Suppressor macrophage treated with lipopolysaccharide for 4 hours (primary cell): ENCODE results near the gene ABHD6.
"Not testable (repeated sequence)": the region's sequence is repeated elsewhere in the genome, so short reads cannot be mapped to it uniquely, and the experiment has no call there.

Experiments
- DNase-seq: peaks from one replicate; pipeline ENCODE4 v3.0.0-alpha.2; 2020

ABHD6 gene, protein sequence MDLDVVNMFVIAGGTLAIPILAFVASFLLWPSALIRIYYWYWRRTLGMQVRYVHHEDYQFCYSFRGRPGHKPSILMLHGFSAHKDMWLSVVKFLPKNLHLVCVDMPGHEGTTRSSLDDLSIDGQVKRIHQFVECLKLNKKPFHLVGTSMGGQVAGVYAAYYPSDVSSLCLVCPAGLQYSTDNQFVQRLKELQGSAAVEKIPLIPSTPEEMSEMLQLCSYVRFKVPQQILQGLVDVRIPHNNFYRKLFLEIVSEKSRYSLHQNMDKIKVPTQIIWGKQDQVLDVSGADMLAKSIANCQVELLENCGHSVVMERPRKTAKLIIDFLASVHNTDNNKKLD

DNA sequence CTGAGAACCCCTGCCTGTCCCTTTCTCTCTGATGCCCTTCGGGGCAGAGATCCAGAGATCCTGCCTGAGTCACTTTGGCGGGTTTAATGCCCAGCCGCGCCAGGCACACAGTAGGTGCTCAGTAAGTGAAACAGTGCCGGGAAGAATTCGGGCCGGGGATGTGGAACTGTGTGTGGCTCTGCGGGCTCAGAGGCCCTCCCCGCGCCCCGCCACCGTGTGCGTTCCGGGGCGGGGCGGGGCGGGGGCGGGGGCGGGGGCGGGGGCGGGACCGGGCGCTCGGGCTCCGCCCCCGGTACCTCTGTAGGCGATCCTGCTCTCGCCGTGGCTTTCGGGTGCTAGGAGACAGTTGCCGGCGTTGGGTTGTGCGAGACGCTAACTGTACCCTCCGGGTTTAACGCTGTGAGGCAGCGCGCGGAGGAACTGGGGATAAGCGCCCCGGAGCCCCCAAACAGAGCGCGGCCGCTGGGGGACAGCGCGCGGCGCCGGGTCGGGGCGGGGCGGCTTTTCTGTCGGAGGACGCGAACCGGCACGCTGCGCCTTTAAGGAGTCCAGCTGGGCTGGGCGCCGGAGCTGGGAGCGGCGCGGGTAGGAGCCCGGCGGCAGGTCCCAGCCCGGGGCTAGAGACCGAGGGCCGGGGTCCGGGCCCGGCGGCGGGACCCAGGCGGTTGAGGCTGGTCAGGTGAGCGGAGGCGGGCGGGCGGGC is at the start of gene ABHD6:
Gene ABHD6 (plus strand): TSS at position 555 of the 703 bp plus-strand sequence. CDS start 18,795 bp downstream, outside the sequence.
- DNase-seq: peak; percentile 82

DNA sequence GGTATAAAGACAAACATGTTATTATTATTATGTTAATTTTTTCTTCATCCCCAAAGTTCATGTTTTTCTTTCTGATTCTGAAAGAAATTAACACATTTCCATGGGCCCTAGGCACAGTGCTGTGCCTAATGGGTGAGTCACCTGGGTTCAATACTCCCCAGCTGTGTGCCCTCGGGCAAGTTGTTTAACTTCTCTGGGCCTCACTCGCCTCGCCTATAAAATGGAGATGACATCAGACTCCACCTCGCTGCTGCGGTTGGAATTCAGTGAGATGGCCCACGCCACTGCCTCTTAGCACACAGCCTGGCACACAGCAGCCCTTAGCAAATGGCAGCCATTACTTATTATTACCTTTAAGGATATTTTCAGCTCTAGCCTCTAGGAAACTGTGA is 49.4 kb upstream of the ABHD6 start:
- no peak for DNase-seq

DNA sequence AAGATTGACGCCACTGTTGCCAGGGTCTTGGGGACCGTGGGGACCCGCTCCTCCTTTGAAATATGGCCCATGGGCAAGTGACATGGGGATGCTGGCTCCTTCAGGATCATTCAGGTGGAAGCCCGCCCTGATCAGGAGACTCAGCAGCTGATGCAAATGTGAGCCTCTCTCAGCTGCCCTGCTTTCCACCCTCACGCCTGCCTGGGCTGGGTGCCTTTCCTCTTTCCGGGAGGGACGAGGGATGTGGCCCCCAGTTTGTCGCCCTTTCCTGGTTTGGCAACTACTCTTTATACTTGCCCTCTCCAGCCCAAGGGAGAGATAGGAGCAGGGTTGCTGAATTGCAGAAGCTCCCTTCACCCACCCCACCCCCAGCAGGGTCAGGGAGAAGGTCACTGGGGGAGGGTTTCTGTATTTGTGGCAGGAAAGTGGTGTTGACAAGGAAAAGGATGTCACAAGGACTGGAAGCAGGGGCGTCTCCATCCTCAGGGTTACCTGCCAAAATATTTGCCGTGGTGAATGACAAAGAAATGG is 48.6 kb upstream of the ABHD6 start:
- peak; percentile 28 for DNase-seq

DNA sequence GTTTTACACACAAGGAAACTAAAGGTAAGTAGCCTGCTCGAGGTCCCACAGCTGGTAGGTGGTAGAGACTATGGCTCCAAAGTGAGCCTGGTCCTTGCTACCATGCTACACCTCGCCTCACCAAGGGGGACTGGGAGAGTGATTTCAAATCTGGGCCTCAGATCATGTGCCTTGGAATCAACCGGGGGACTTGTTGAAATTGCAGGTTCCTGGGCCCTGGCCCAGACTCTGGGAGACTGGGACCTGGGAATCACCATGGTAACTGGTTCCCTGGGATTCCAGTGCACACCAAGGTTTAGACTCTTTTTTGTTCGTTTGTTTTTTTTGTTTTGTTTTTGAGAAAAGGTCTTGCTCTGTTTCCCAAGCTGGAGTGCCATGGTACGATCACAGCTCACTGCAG is 47.9 kb upstream of the ABHD6 start:
- no peak for DNase-seq

DNA sequence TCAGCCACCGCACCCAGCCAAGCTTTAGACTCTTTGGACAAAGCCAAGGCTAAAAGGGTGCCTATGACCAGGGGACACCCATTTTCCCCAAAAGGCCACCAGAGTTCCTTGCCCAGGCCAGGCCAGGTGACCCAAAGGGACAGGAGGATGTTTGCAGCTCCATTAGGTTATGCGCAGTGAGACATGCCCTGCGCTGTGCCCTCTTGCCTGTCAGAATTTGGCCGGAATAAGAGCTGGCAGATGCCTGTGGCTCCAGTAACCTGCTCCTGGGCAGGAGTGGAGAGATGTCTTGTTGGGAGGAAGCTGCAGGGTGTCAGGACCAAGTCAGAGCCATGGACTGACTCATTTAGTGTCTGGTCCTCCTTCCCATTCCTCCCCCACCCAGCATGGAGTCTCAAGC is 47.3 kb upstream of the ABHD6 start:
- no peak for DNase-seq

DNA sequence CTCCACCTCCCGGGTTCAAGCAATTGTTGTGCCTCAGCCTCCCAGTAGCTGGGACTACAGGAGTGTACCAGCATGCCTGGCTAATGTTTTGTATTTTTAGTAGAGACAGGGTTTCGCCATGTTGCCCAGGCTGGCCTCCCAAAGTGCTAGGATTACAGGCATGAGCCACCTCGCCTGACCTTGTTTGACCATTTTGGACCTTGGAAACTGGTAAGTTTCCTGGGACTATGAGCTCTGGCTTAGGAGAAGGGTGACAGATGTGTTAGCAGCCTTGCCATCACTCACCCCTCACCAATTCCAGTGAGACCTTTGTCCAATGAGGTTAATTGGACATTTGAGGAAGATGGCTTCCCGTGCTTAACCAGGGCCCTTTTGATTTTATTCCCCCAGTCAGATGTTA is 46.7 kb upstream of the ABHD6 start:
- no peak for DNase-seq

DNA sequence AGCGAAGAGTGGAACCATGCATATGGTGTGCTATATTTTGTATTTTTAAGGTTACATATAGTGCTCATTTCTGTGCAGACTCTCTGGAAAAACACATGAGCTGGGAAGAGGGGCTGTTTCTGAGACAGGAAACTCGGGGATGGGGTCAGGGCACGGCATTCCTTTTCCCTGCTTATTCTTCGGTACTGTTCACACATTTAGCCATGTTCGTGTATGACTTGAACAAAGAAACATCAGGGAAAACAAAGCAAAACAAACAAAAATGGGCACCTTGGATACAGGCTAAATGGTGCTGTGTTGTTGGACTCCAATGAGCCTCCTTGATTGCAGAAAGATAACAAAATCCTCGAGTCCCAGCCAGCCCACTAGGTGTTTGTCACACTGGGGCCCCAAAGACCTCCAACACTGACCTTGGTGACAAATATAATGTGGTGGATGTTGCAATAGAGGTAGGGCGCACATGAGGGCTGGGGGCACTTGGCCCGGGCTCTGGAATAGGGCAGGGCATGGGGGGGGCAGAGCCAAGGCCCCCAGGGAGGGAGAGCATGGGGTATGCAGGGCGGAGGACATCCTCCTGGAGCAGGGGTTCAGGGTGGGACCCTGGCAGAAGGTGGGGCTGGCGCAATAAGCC is 46.1 kb upstream of the ABHD6 start:
- DNase-seq: no peak

DNA sequence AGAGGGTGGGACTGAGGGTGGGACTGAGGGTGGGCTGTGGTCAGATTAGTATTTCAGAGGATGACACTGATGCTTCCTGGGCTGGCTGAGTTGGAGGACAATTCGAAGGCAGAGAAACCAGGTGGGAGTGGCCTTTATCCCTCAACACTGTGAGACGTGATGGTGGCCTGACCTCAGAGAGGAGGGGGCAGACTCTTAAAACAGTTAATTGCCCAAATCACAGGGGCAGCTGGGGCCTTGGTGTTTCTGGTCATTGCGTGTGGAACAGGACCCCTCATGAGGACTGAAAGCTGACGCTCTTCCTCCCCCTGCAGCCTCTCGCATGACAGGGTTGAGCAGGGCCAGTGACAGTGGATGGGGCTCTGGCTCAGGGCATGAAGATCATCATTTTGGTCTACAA is 45.5 kb upstream of the ABHD6 start:
- DNase-seq: no peak

DNA sequence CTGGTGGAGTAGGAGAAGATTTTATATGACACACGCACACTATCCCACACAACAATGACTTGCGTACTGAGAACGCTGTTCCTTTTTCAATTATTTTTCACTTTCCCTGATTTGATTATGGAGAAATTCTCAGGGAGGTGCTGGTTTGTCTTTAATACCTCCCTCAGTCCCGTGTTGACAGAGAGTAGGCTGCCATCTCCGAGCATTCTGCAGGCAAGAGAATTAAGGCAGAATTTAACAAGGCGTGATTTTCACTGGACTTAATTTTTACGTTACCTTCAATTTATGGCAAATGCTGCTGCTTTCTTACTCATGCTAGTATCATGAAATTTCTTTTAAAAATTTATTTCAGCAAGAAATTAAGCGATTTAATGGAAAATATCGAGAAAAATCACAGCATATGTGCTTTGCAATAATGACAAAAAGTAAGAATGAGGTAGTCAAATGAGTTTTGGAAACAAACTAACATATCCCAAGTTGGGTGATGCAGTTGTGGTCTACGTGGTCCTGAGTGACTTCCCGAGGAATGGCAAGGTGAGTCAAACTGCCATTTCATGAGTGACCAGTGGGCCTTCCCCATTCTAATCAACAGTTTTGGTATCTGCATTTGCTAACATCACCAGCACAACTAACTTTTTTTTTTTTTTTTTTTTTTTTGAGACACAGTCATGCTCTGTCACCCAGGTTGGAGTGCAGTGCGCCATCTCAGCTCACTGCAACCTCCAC is 43.7 kb upstream of the ABHD6 start:
- DNase-seq: no peak

DNA sequence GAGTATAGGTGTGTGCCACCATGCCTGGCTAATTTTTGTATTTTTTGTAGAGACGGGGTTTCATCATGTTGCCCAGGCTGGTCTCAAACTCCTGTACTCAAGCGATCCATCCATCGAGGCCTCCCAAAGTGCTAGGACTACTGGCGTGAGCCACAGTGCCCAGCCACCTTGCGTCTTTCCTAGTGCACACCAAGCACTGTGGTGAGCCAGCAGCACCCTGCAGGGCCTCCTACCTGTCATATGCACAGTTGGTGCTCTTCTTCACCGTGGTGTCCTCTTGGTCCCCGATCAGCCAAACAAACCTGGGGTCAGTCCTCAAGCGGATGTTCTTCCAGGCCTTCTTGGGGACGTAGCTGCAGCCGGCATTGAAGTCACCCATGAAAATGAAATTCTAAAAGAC is 40.0 kb upstream of the ABHD6 start:
- no peak for DNase-seq

DNA sequence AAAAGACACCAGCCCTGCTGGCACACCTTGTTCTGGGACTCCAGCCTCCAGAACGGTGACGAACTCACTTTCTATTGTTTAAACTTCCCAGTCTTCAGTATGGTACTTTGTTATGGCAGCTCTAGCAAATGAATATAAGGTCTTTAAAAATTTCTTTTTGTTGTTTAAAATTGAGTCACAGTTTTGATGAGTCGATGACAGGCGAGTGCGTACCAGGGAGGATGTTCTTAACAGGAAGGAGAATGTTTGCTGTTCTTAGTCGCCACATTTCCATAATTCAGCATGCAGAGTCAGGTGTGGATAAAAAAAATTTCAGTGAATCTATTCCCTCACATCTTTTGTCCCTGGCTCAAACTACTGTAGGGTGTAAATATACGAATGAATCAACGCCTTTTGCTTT is 39.2 kb upstream of the ABHD6 start:
- no peak for DNase-seq

DNA sequence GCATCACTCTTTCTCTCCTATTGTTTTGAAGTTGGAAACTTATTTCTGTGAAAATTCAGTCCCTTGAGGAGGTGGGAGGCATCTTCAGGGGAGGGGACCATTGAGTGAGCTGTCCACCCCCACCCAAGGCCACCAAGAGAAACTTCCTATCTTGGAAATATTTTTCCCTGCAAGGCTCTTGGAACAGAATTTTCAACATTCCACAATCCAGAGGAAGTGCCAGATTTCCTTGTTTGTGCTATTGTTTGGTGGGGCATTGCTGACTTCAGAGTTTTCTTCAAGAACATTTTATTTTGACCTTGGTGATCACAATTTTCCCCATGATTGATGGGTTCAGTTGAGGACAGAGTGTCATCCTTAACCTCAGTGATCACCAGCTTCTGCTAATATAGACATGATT is 38.8 kb upstream of the ABHD6 start:
- no peak for DNase-seq

DNA sequence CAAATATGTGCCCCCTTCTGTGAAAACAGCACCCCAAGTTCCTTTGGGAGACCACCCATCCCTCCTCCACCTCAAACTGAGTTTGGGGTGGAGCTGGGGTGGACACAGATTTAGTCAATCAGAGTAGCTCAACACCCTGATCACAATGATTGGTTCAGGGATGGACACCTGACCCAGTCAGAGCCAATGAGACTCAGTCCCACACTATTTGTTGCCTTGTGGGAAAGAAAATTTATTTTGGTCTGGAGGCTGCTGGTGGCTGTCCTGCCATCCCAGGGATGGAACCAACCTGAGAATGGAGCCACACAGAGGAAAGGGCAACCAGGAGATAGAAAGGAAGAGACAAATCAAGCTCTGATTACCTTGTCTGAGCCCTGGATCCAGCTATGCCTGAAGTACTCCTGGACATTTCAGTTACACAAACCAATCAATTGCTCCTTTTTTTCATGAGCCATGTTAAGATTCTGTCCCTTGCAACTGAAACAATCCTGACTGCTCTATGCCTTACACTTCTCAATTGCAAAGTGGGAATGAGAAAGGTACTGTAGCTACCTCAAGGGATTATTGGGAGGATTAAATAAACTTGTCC is 37.4 kb upstream of the ABHD6 start:
- DNase-seq: no peak

DNA sequence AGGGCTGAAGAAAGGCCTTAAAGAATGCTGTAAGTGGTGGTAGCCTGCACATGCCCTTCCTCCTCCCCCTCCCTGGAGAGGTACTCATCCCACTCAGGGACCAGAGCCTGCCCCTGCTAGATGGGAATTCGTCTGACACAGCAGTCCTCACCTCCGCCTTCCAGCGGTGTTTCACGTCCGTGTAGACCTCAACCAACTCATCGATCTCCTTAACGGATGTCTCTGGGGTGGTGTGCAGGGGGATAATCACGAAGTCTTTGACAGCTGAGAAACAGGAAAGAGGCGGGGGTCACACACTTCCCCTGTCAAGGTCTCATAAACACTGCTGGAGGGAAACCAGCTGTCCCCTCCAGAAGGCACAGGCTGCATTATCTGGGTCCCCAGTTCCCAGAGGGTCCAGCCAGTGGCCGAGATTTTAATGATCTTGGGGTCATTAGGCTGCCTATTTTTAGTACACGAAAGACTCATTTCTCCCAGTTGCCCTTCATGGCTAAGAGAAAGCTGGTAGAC is 36.7 kb upstream of the ABHD6 start:
- DNase-seq: no peak

DNA sequence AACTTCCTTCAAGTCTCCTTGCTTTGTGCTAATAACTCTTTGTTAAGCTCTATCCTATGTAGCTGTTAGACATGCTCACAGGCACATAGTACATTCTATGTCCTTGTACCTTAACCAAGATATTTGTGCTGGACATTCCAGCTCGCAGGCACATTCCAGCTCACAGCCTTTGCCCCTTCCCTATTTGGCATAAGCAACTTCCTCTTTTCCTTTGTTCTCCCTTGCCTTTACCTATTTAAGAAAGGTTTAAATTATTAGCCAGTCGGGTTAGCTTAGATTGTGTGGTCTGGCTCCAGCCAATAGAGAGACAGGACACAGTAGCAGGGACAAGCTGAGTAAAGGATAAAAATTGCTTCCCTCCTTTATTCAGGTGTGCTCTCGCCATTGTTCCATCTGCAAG is 36.1 kb upstream of the ABHD6 start:
- not testable (repeated sequence) for DNase-seq

DNA sequence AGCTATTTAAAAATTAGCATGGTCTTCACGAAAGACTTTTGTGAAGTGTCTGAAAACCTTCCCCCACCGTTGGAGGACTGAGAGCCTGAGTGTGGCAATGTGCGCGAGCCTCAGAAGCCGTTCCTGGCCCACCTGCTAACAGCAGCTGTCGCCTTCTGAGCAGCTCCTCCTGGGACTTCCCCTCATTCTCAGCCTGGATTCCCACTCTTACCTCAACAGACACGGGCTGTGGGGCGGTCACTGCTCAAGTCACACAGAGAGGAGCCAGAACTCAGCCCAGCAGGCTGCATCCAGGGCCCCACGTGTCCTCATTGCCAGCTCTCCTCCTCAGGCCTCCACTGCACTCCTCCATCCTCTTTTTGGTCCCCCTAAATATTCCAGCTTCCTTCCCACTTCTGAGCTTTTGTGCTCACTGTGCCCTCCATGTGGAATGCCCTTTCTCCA is 34.7 kb upstream of the ABHD6 start:
- DNase-seq: no peak

DNA sequence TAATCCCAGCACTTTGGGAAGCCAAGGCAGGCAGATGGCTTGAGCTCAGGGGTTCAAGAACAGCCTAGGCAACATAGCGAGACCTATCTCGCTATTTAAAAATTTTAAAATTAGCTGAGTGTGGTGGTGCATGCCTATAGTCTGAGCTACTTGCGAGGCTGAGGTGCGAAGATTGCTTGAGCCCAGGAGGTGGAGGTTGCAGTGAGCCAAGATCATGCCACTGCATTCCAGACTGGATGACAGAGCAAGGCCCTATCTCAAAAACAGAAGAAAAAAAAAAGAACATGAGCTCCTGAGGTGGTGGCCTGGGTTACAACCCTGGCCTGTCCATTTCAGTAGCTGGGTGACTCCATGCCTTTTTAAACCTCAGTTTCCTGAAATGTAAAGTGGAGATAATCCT is 34.1 kb upstream of the ABHD6 start:
- no peak for DNase-seq

DNA sequence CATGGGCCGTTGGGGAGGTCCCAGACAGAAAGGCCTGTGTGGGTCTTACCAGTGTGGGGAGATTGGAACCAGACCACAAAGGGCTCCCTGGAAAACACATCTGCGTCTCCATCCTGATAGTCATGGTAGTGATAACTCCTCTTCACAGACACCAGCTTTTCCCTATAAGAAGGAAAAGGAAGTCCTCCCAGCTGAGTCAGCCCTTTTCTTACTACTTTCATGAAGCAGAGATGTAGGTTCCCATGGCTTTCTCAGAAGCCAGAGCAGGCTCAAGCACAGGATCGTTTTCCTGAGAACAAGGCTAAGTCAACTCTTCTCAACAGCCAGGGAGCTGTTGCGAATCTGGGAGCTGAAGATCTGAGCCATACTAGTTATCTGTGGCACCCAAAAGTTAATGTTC is 32.9 kb upstream of the ABHD6 start:
- no peak for DNase-seq

DNA sequence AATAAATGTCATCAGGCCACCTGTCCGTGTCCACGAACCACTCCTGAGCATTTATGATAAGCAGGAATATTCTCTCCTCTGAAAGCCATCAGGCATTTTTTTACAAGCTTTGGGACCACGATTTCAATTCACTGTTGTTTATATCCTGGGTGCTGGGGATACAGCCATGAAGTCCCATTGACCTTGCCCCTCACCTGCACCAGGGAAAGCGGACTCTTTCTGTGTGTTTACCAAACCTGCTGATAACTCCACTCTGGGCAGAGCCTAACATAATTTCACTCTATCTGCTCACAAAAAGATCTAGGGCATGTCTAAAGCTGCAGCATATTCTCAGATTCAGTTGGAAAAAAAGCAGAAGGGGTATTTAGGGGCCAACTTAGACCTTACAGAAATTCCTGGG is 31.6 kb upstream of the ABHD6 start:
- no peak for DNase-seq

DNA sequence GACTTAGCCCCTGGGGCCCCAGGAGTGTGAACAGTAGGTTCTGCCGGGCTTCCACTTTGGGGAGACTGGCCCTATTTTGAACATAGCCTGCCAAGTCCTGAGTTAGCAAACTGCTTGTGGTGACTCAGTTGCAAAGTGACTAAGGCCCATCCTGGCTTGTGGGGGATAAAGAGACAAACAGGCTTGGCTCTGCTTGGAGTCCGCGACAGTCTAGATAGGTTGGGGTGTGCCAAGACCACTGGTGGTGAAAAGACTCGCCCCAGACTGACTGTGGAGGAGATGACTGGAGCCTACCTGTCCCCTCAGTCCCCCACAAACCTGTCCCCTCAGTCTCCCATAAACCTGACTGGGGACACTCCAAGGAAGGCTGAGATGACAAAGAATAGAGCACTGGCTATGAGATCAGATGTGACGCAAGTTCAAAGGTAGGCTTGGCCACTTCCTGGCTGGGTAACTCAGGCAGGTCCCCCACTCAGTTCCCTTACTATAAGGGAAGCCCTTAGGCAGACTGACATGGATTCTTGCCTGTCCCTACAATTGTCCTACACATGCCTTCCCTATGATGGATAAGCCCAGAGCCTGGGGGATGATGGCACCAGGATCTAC is 31.1 kb upstream of the ABHD6 start:
- DNase-seq: peak; percentile 35

DNA sequence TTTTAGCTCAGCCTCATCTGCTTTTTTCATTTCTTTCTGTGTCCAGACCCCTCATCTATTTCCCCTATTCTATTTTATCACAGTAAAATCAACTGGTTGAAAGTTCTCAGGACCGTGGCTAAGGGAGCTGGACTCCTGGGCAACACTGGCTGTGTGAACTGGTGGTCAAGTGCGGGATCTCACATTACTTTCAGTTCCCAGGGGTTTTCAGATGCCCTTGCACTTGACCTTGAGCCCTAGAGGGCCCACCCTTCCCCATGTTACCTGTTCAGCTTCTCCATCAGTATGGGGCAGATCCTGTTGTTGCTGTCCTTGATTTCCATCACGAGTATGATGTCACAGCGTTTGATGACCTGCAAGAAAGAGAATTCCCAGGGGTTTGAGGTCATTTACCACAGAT is 29.6 kb upstream of the ABHD6 start:
- DNase-seq: no peak

DNA sequence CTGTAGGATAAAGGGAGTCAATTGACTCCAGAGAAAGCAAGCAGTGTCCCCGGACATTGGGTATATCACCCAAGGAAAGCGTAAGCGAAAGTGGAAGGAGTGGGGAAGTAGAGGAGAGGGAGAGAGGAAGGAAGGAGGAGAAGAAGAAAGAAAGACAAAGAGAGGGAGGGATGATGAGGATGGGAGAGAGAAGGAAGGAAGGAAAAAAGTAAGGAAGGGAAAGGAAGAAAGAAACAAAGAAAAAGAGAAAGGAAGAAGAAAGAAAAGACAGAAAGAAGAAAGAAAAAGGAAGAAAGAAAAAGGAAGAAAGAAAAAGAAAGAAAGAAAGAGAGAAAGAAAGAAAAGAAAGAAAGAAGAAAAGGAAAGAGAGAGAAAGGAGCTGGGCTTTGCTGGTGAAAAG is 27.7 kb upstream of the ABHD6 start:
- DNase-seq: no peak
